H1 (cell line): Measurements from ENCODE around the gene TIMM23.

Experiments used
- CEBPB ChIP-seq: IDR thresholded peaks from 2 replicates; pipeline ENCODE4 v1.6.1; 2012; ENCODE audit warnings: low read depth, low read length
- CHD1 ChIP-seq: IDR thresholded peaks from 2 replicates; pipeline ENCODE4 v1.6.1; 2012; ENCODE audit warnings: low read depth, low read length, improper control_type of control experiment
- CREB1 ChIP-seq: IDR thresholded peaks from 2 replicates; pipeline ENCODE4 v1.6.1; 2012; ENCODE audit warnings: inconsistent platforms
- EP300 ChIP-seq, 2 experiments: IDR thresholded peaks; 1 replicate in 1 of 2; 2 replicates in 1 of 2; pipeline ENCODE4 v1.6.1; 2011 to 2012; ENCODE audit warnings: low read depth in 2 of 2, low read length in 2 of 2, mild to moderate bottlenecking in 2 of 2, borderline replicate concordance in 1 of 2, inconsistent platforms in 1 of 2, moderate library complexity in 1 of 2
- EZH2 ChIP-seq: fragments of 200-600 bp; sonication (generic); IDR thresholded peaks from 2 replicates; pipeline ENCODE4 v1.7.1; 2012; ENCODE audit warnings: low read depth, mild to moderate bottlenecking, moderate library complexity, low read length, inconsistent platforms; ENCODE audit not compliant: severe bottlenecking
- POLR2A ChIP-seq, 2 experiments: IDR thresholded peaks; 1 replicate in 1 of 2; 2 replicates in 1 of 2; pipeline ENCODE4 v1.6.1; 2011; ENCODE audit warnings: low read depth in 2 of 2, low read length in 2 of 2, mild to moderate bottlenecking in 2 of 2; ENCODE audit errors: control extremely low read depth in 1 of 2
- POLR2AphosphoS5 ChIP-seq: IDR thresholded peaks from 2 replicates; pipeline ENCODE4 v1.6.1; 2011; ENCODE audit warnings: low read depth, low read length
- RAD21 ChIP-seq, 2 experiments: IDR thresholded peaks in 1 of 2; conservative IDR thresholded peaks in 1 of 2; 2 replicates each; pipeline ENCODE4 v1.6.1; 2011; ENCODE audit warnings: low read depth in 2 of 2, low read length in 2 of 2, improper control_type of control experiment in 1 of 2, inconsistent platforms in 1 of 2, mild to moderate bottlenecking in 1 of 2, moderate library complexity in 1 of 2
- SIN3A ChIP-seq, 2 experiments: IDR thresholded peaks in 1 of 2; conservative IDR thresholded peaks in 1 of 2; 2 replicates each; pipeline ENCODE4 v1.6.1; 2011 to 2012; ENCODE audit warnings: low read length in 2 of 2, improper control_type of control experiment in 1 of 2, low read depth in 1 of 2, mild to moderate bottlenecking in 1 of 2
- SP1 ChIP-seq: IDR thresholded peaks from 2 replicates; pipeline ENCODE4 v1.6.1; 2011; ENCODE audit warnings: low read depth, low read length
- SUZ12 ChIP-seq: fragments of 200-600 bp; sonication (generic); IDR thresholded peaks from 2 replicates; pipeline ENCODE4 v1.6.1; 2012; ENCODE audit warnings: mild to moderate bottlenecking, inconsistent platforms, low read length, moderate library complexity, mixed read lengths
- TAF1 ChIP-seq: IDR thresholded peaks from 2 replicates; pipeline ENCODE4 v1.6.1; 2011; ENCODE audit warnings: mild to moderate bottlenecking, low read depth, low read length
- TF ChIP-seq, protein P1 (sequence below), 3 experiments: IDR thresholded peaks; 1 replicate in 2 of 3; 2 replicates in 1 of 3; pipeline versions ENCODE4 v1.5.1 to v1.6.1; 2011; ENCODE audit warnings: low read length in 3 of 3, mild to moderate bottlenecking in 3 of 3, inconsistent platforms in 2 of 3, low read depth in 1 of 3, moderate library complexity in 1 of 3; ENCODE audit not compliant: insufficient read depth in 1 of 3; ENCODE audit errors: control extremely low read depth in 1 of 3
- TF ChIP-seq, protein P2 (sequence below): IDR thresholded peaks from 2 replicates; pipeline ENCODE4 v1.6.1; 2011; ENCODE audit warnings: low read length, improper control_type of control experiment

- TF ChIP-seq, protein P1, sequence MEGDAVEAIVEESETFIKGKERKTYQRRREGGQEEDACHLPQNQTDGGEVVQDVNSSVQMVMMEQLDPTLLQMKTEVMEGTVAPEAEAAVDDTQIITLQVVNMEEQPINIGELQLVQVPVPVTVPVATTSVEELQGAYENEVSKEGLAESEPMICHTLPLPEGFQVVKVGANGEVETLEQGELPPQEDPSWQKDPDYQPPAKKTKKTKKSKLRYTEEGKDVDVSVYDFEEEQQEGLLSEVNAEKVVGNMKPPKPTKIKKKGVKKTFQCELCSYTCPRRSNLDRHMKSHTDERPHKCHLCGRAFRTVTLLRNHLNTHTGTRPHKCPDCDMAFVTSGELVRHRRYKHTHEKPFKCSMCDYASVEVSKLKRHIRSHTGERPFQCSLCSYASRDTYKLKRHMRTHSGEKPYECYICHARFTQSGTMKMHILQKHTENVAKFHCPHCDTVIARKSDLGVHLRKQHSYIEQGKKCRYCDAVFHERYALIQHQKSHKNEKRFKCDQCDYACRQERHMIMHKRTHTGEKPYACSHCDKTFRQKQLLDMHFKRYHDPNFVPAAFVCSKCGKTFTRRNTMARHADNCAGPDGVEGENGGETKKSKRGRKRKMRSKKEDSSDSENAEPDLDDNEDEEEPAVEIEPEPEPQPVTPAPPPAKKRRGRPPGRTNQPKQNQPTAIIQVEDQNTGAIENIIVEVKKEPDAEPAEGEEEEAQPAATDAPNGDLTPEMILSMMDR (IDR thresholded peaks at IDR 0.05; ENCODE audit: control extremely low read depth in 1 of 3, insufficient read depth in 1 of 3, low read depth in 1 of 3, low read length in 3 of 3) = no peak
- TF ChIP-seq CHD1 (no peak), SP1 (no peak), EZH2 (no peak), POLR2A (IDR thresholded peaks at IDR 0.05; ENCODE audit: control extremely low read depth in 1 of 2, low read depth in 2 of 2, low read length in 2 of 2) (no peak), SUZ12 (no peak), POLR2AphosphoS5 (no peak), CEBPB (no peak), TAF1 (no peak), RAD21 (IDR thresholded peaks at IDR 0.05 in 1 of 2, conservative IDR thresholded peaks at IDR 0.05 in 1 of 2; ENCODE audit: low read depth in 2 of 2, low read length in 2 of 2) (no peak), SIN3A (conservative IDR thresholded peaks at IDR 0.05 in 1 of 2, IDR thresholded peaks at IDR 0.05 in 1 of 2; ENCODE audit: low read depth in 1 of 2, low read length in 2 of 2) (no peak), EP300 (IDR thresholded peaks at IDR 0.05; ENCODE audit: borderline replicate concordance in 1 of 2, low read depth in 2 of 2, low read length in 2 of 2) (no peak), CREB1 (no peak)
- TF ChIP-seq, protein P2, sequence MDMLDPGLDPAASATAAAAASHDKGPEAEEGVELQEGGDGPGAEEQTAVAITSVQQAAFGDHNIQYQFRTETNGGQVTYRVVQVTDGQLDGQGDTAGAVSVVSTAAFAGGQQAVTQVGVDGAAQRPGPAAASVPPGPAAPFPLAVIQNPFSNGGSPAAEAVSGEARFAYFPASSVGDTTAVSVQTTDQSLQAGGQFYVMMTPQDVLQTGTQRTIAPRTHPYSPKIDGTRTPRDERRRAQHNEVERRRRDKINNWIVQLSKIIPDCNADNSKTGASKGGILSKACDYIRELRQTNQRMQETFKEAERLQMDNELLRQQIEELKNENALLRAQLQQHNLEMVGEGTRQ = no peak
These were observed 46.9 kb downstream of the TIMM23 start for GRCh38 chr10:46019177-46019528.
